OCI-LY1 (cell line): ENCODE results near the gene FBXW8.

Source experiments
- H2AFZ ChIP-seq: fragments of 200-600 bp; sonication (generic), shearing (Covaris generic); 2 replicates; pipeline ENCODE4 v1.6.0; 2014; ENCODE audit warnings: antibody characterized with exemption, mild to moderate bottlenecking, low read length
- H3F3A ChIP-seq: fragments of 200-600 bp; sonication (generic), shearing (Covaris generic); 2 replicates; pipeline ENCODE4 v1.6.0; 2014; ENCODE audit warnings: mild to moderate bottlenecking, antibody characterized with exemption, low read length, moderate library complexity; ENCODE audit not compliant: insufficient read depth
- H3K27ac ChIP-seq: fragments of 200-600 bp; sonication (generic); 2 replicates; pipeline ENCODE4 v1.5.1; 2014; ENCODE audit warnings: low read length, mixed run types, mild to moderate bottlenecking, low read depth; ENCODE audit not compliant: poor library complexity, severe bottlenecking
- H3K27me3 ChIP-seq: fragments of 200-600 bp; sonication (generic); 2 replicates; pipeline ENCODE4 v1.6.0; 2014; ENCODE audit warnings: antibody characterized with exemption, mild to moderate bottlenecking, low read length, moderate library complexity; ENCODE audit not compliant: insufficient read depth
- H3K36me3 ChIP-seq: fragments of 200-600 bp; sonication (generic); 2 replicates; pipeline ENCODE4 v1.6.1; 2014; ENCODE audit warnings: mild to moderate bottlenecking, antibody characterized with exemption, low read length, moderate library complexity, mixed read lengths; ENCODE audit not compliant: insufficient read depth
- H3K4me1 ChIP-seq: fragments of 200-600 bp; sonication (generic); 2 replicates; pipeline ENCODE4 v1.5.1; 2014; ENCODE audit warnings: mild to moderate bottlenecking, low read length, moderate library complexity; ENCODE audit not compliant: insufficient read depth, severe bottlenecking
- H3K4me2 ChIP-seq: fragments of 200-600 bp; sonication (generic), shearing (Covaris generic); 2 replicates; pipeline ENCODE4 v1.6.1; 2014; ENCODE audit warnings: low read length
- H3K4me3 ChIP-seq: fragments of 200-600 bp; sonication (generic); 2 replicates; pipeline ENCODE4 v1.5.1; 2014; ENCODE audit warnings: low read length, low read depth, mild to moderate bottlenecking, mixed read lengths; ENCODE audit not compliant: poor library complexity, severe bottlenecking
- H3K79me2 ChIP-seq: fragments of 200-600 bp; shearing (Covaris generic); 2 replicates; pipeline ENCODE4 v1.6.1; 2016; ENCODE audit warnings: mixed run types, low read length, mixed read lengths; ENCODE audit not compliant: insufficient read depth
- H3K9ac ChIP-seq: fragments of 200-600 bp; sonication (generic), shearing (Covaris generic); 2 replicates; pipeline ENCODE4 v1.6.1; 2014; ENCODE audit warnings: mild to moderate bottlenecking, low read length, mixed read lengths
- H3K9me2 ChIP-seq: fragments of 200-600 bp; sonication (generic), shearing (Covaris generic); 2 replicates; pipeline ENCODE4 v1.6.1; 2014; ENCODE audit warnings: low read depth, mild to moderate bottlenecking, low read length, mixed read lengths
- H3K9me3 ChIP-seq: fragments of 200-600 bp; shearing (Covaris generic); 2 replicates; pipeline ENCODE4 v1.6.1; 2014; ENCODE audit warnings: low read length, mixed read lengths
- H4K20me1 ChIP-seq: fragments of 200-600 bp; sonication (generic), shearing (Covaris generic); 2 replicates; pipeline ENCODE4 v1.6.0; 2016; ENCODE audit warnings: mild to moderate bottlenecking, low read length; ENCODE audit not compliant: insufficient read depth
- EZH2 ChIP-seq: fragments of 200-600 bp; sonication (generic), shearing (Covaris generic); IDR thresholded peaks from 2 replicates; pipeline ENCODE4 v1.8.0; 2017; ENCODE audit warnings: borderline replicate concordance, mixed run types, mild to moderate bottlenecking, antibody characterized with exemption, low read length, moderate library complexity, mixed read lengths
- TF ChIP-seq, protein P1 (sequence below): fragments of 200-600 bp; sonication (generic), shearing (Covaris generic); IDR thresholded peaks from 2 replicates; pipeline ENCODE4 v1.5.1; 2017; ENCODE audit warnings: mild to moderate bottlenecking, antibody characterized with exemption, low read length, moderate library complexity, mixed read lengths

The FBXW8 gene

DNA sequence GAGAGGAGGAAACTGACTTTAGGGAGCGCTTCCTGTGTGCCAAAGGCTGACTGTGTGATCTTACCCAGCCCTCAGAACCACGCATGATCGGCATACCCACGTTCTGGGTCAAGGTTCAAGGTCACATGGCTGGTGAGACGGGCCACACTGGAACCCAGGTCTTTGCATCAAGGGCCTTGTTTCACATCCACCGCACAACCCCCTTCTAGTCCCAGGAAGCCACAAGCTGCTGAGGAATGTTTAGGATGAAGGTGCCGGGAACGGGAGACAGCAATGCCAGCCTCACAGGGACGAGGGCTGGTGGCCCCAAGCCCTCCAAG is 137.8 kb downstream of the FBXW8 start:
- H3K9me3 ChIP-seq: no peaks in the 10 kb centered on the region
- peaks cover 8% of the 10 kb centered on the region for H3K4me1 ChIP-seq

DNA sequence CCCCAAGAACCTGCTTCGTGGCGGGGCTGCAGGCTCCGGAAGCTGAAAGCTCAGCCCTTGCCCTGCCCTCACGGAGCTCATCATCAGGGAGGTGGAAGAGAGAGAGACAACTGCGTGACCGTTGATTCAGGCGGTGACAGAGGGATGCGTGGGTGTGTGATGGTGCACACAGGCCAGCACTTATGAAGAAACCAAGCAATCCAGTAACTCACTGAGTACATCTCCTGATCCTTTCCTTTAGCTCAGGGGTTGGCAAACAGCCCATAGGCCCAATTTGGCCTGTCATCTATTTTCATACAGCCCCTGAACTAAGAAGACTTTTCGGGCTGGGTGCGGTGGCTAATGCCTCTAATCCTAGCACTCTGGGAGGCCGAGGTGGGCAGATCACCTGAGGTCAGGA is 138.5 kb downstream of the FBXW8 start:
- H3K4me3 ChIP-seq: no peak overlapping the region
- no peak for TF ChIP-seq EZH2
- TF ChIP-seq, protein P1, sequence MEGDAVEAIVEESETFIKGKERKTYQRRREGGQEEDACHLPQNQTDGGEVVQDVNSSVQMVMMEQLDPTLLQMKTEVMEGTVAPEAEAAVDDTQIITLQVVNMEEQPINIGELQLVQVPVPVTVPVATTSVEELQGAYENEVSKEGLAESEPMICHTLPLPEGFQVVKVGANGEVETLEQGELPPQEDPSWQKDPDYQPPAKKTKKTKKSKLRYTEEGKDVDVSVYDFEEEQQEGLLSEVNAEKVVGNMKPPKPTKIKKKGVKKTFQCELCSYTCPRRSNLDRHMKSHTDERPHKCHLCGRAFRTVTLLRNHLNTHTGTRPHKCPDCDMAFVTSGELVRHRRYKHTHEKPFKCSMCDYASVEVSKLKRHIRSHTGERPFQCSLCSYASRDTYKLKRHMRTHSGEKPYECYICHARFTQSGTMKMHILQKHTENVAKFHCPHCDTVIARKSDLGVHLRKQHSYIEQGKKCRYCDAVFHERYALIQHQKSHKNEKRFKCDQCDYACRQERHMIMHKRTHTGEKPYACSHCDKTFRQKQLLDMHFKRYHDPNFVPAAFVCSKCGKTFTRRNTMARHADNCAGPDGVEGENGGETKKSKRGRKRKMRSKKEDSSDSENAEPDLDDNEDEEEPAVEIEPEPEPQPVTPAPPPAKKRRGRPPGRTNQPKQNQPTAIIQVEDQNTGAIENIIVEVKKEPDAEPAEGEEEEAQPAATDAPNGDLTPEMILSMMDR: no peak
- H3F3A ChIP-seq: no peaks in the 10 kb centered on the region
- H2AFZ ChIP-seq: no peak overlapping the region
- H3K27ac ChIP-seq: no peak overlapping the region
- H3K27me3 ChIP-seq: peaks cover 6% of the 10 kb centered on the region; the same call in 1 of the 2 replicates
- no peaks in the 10 kb centered on the region for H4K20me1 ChIP-seq
- no peak overlapping the region for H3K4me2 ChIP-seq
- no peaks in the 10 kb centered on the region for H3K9me2 ChIP-seq
- H3K9me3 ChIP-seq: no peaks in the 10 kb centered on the region
- peaks cover 8% of the 10 kb centered on the region for H3K4me1 ChIP-seq
- H3K9ac ChIP-seq: no peak overlapping the region
- no peaks in the 10 kb centered on the region for H3K79me2 ChIP-seq
- H3K36me3 ChIP-seq: no peaks in the 10 kb centered on the region

More for the DNA sequence above, 137.8 kb downstream of the FBXW8 start:
- Histone ChIP-seq H3K27me3 (peaks cover 6% of the 10 kb centered on the region; the same call in 1 of the 2 replicates), H3K36me3 (no peaks in the 10 kb centered on the region), H3K27ac (no peak overlapping the region), H4K20me1 (no peaks in the 10 kb centered on the region), H3K9ac (no peak overlapping the region), H3F3A (no peaks in the 10 kb centered on the region), H2AFZ (no peak overlapping the region), H3K79me2 (no peaks in the 10 kb centered on the region), H3K4me2 (no peak overlapping the region), H3K9me2 (no peaks in the 10 kb centered on the region), H3K4me3 (no peak overlapping the region)
- TF ChIP-seq EZH2: no peak
- TF ChIP-seq, protein P1: no peak

DNA sequence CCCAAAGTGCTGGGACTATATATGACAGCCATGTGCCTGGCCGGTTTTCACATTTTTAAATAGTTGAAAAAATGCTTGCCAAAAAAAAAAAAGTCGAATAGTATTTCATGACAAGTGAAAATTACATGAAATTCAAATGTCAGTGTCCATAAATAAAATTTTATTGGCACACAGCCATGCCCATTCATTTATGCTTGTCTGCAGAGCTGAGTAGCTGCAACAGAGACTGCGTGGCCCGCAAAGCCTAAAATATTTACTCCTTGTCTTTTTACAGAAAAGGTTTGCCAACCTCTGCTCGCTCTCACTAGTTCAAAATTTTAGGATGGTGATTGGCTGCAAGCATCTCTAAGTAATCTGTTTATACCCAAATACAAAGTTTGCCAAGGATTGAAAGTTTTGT is 139.3 kb downstream of the FBXW8 start:
- H3K9me2 ChIP-seq: no peaks in the 10 kb centered on the region
- TF ChIP-seq EZH2: no peak
- H4K20me1 ChIP-seq: no peaks in the 10 kb centered on the region
- H3K4me1 ChIP-seq: peaks cover 8% of the 10 kb centered on the region
- no peak overlapping the region for H3K9ac ChIP-seq
- H3K9me3 ChIP-seq: no peaks in the 10 kb centered on the region
- H3K4me2 ChIP-seq: no peak overlapping the region
- no peaks in the 10 kb centered on the region for H3K36me3 ChIP-seq
- H3K27ac ChIP-seq: no peak overlapping the region
- H3F3A ChIP-seq: no peaks in the 10 kb centered on the region
- no peaks in the 10 kb centered on the region for H3K79me2 ChIP-seq
- no peak overlapping the region for H3K4me3 ChIP-seq
- H3K27me3 ChIP-seq: peaks cover 6% of the 10 kb centered on the region; the same call in 1 of the 2 replicates
- H2AFZ ChIP-seq: no peak overlapping the region

DNA sequence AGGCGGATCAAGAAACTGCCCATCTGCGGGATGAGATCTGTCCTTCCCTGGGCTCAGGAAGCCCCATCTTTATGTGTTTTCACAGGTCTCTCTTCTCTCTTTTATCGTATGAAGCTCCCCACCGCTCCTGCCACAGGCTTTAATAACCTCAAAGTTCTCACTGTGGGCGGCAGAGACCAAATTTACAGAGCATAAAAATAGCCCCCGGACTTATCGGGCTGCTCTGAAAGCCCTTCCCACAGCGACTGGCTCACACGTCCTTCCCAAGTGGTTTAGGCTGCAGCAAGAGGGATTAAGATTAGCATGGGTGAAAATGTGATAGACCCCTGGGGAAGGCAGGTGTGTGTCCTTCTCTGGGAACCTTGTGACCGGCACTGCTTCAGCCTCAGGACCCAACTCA is 140.6 kb downstream of the FBXW8 start:
- H3K4me3 ChIP-seq: no peak overlapping the region
- TF ChIP-seq EZH2: no peak
- TF ChIP-seq, protein P1: no peak
- no peaks in the 10 kb centered on the region for H3K36me3 ChIP-seq
- H3K9me3 ChIP-seq: no peaks in the 10 kb centered on the region
- H3K27me3 ChIP-seq: peaks cover 6% of the 10 kb centered on the region; the same call in 1 of the 2 replicates
- no peak overlapping the region for H3K4me2 ChIP-seq
- H3K27ac ChIP-seq: no peak overlapping the region
- no peaks in the 10 kb centered on the region for H3F3A ChIP-seq
- no peaks in the 10 kb centered on the region for H3K79me2 ChIP-seq
- H3K9ac ChIP-seq: no peak overlapping the region
- no peaks in the 10 kb centered on the region for H3K9me2 ChIP-seq
- H2AFZ ChIP-seq: no peak overlapping the region
- H4K20me1 ChIP-seq: no peaks in the 10 kb centered on the region
- H3K4me1 ChIP-seq: peaks cover 8% of the 10 kb centered on the region
